Thyroid gland (tissue), 4 donors: Measurements from ENCODE around the gene TBCD. TPM values are rescaled to one million over a fixed set of nuclear protein-coding genes. Genes with fewer than 3 reads are reported as not detected.

Source experiments
- DNase-seq, 2 donors: peaks; one replicate each; pipeline ENCODE4 v3.0.0-alpha.2; 2019
- H3K27ac ChIP-seq, 3 donors: fragments of 200-600 bp; sonication (generic); 1 replicate in 2 of 3; 2 replicates in 1 of 3; pipeline ENCODE4 v1.5.1; 2016 to 2019; ENCODE audit warnings: mild to moderate bottlenecking in 1 of 3, moderate library complexity in 1 of 3
- H3K27me3 ChIP-seq: fragments of 200-600 bp; sonication (generic); one replicate; pipeline ENCODE4 v1.5.1; 2019
- H3K36me3 ChIP-seq, 2 donors: fragments of 200-600 bp; sonication (generic); one replicate each; pipeline ENCODE4 v1.5.1; 2016 to 2019
- H3K4me1 ChIP-seq, 2 donors: fragments of 200-600 bp; sonication (generic); one replicate each; pipeline ENCODE4 v1.5.1; 2017 to 2019
- H3K4me3 ChIP-seq, 3 donors: fragments of 200-600 bp; sonication (generic); replicated peaks in 1 of 3; 1 replicate in 2 of 3; 2 replicates in 1 of 3; pipeline ENCODE4 v1.5.1; 2016; ENCODE audit warnings: mild to moderate bottlenecking in 1 of 3
- H3K9me3 ChIP-seq: fragments of 200-600 bp; sonication (generic); one replicate; pipeline ENCODE4 v1.5.1; 2017
- POLR2A ChIP-seq, 2 donors: fragments of 450-650 bp; IDR thresholded peaks; one replicate each; pipeline ENCODE4 v1.6.1; 2017; ENCODE audit warnings: antibody characterized with exemption in 2 of 2, mild to moderate bottlenecking in 2 of 2, moderate library complexity in 1 of 2
- WGBS, 2 donors: methylation state at CpG; one replicate each; pipeline ENCODE4 v1.1.5; 2017; 5-methylcytosine and 5-hydroxymethylcytosine counted together
- intact Hi-C: fragments of 100-400 bp; cut with DNase I; formaldehyde crosslinking; loops from one replicate; pipeline ENCODE4 v1.15.1; 2023
- total RNA-seq, 4 donors: library from RNA; depleted of rRNA; stranded (reverse); fragments of >200 nt; gene quantifications; one replicate each; pipeline ENCODE4 v1.2.3, GENCODE V29; 2016
- TF ChIP-seq, protein P1 (sequence below), 6 experiments: fragments of 200-600 bp in 3 of 6; fragments of 450-650 bp in 3 of 6; sonication (generic) in 3 of 6; IDR thresholded peaks; one replicate each; pipeline ENCODE4 v1.5.1; 2016 to 2019; ENCODE audit warnings: antibody characterized with exemption in 6 of 6, mild to moderate bottlenecking in 2 of 6, inconsistent platforms in 1 of 6, moderate library complexity in 1 of 6

TBCD gene
- total RNA-seq, 4 donors from 2014 or later = 72.6 to 85.9 (median 79.6) TPM

DNA sequence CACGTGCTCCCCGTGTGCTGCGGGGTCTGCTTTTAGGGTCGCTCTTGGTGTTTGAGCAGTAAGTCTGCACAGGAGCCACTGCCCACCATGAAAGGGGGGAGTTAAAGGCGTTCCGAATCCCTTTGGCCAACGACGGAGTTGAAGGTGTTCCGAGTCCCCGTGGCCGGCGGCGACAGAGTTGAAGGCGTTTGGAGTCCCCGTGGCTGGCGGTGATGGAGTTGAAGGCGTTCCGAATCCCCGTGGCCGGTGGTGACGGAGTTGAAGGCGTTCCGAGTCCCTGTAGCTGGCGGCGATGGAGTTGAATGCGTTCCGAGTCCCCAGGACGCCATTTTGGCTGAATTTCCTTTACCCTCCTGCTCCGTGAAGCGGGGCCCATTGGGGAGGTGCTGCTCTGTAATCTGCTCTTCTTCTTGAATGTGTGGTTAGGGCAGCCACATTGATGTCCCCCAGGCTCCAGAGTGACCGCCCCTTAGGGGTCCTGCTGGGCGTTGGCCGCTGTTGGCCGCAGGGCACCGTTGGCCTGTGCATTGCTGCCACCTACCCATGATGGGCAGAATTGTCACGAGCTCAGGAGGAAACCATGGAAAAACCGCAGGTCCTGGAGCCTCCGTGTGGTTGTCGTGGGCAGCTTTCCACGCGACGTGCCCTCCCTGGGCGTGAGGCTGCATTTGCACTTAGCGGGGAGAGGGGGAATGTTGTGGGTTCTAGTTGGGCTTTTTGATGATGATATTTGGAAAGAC, 161.6 kb downstream of the TBCD start:
- DNase-seq = peak; percentile 30 to 31
- no peaks in the 10 kb centered on the region for H3K9me3 ChIP-seq
- no peak overlapping the region for H3K4me3 ChIP-seq
- H3K27ac ChIP-seq = no peak overlapping the region
- H3K4me1 ChIP-seq = peaks cover 0 to 8% of the 10 kb centered on the region in 2 donors
- intact Hi-C loops = no loop called here
- no peaks in the 10 kb centered on the region for H3K36me3 ChIP-seq
- 91 to 92% methylated on average over 42 to 43 of the region's 44 CpGs for WGBS, 2 donors
- TF ChIP-seq, protein P1, sequence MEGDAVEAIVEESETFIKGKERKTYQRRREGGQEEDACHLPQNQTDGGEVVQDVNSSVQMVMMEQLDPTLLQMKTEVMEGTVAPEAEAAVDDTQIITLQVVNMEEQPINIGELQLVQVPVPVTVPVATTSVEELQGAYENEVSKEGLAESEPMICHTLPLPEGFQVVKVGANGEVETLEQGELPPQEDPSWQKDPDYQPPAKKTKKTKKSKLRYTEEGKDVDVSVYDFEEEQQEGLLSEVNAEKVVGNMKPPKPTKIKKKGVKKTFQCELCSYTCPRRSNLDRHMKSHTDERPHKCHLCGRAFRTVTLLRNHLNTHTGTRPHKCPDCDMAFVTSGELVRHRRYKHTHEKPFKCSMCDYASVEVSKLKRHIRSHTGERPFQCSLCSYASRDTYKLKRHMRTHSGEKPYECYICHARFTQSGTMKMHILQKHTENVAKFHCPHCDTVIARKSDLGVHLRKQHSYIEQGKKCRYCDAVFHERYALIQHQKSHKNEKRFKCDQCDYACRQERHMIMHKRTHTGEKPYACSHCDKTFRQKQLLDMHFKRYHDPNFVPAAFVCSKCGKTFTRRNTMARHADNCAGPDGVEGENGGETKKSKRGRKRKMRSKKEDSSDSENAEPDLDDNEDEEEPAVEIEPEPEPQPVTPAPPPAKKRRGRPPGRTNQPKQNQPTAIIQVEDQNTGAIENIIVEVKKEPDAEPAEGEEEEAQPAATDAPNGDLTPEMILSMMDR (IDR thresholded peaks at IDR 0.05) = peak in 4 of 6 experiments; percentile 15 to 52 (median 34)
- TF ChIP-seq POLR2A (IDR thresholded peaks at IDR 0.05) = no peak
- no peaks in the 10 kb centered on the region for H3K27me3 ChIP-seq

DNA sequence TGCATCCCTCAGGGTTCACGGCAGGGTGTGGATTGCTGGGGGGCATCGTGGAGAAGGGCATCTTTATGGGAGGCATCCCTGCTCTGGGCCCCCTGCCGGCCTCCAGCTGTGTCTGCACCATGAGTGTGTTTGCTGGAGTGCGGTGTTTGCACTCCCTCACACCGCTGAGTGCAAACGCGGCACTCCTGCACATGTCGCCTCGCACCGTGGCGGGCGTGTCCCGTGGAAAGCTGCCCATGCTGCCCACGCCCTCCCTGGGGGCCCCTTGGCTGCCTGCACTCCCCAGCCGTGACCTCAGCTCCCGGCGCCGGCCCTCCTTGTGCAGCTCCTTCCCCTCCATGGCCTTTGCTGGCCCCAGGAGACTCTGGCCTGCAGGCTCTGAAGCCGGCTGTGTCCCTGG, 162.5 kb downstream of the TBCD start:
- no peaks in the 10 kb centered on the region for H3K9me3 ChIP-seq
- peak; percentile 33 to 71 for DNase-seq
- no peak overlapping the region for H3K4me3 ChIP-seq
- no peaks in the 10 kb centered on the region for H3K36me3 ChIP-seq
- 53 to 76% methylated on average over 14 to 18 of the region's 19 CpGs for whole genome bisulfite sequencing, 2 donors
- H3K27me3 ChIP-seq = no peaks in the 10 kb centered on the region
- intact Hi-C loops = no loop called here
- H3K4me1 ChIP-seq = peaks cover 0 to 8% of the 10 kb centered on the region in 2 donors
- TF ChIP-seq POLR2A (IDR thresholded peaks at IDR 0.05) = no peak
- TF ChIP-seq, protein P1 (IDR thresholded peaks at IDR 0.05) = peak in 5 of 6 experiments; percentile 29 to 70 (median 39)
- H3K27ac ChIP-seq = no peak overlapping the region

DNA sequence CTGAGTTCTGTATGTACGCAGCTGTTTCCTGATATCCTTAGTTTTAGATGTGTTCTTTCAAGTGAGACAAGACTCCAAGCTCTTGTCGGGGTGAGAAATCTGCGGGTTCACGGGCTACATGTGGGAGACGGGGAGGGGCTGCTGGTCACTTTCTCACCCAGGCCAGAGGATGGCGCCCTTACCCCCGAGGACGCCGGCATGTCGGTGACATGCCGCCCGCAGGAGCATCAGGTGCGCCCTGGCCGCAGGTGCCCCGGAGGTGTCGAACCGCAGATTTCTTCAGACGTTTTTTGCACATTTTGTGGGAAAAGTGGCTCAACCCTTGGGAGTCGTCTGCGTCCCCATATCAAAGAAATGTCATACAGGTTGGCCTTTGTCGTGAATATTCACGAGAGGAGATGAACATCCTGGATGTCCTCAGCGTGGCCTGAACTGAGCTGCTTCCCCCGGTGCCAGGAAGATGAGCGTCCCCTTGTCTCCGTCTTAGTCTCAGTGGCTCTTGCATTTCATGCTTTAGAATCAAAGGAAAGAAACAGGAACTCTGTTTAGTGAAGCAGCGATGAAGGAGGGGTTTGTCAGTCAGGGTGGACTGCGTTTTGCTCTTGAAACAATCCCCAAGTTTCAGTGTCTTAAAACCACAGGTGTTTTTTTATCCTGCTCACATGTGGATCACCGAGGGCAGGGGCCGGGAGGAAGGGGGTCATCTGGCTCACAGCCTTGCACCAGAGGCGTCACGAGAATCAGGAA, 163.3 kb downstream of the TBCD start:
- TF ChIP-seq, protein P1 (IDR thresholded peaks at IDR 0.05) = no peak
- no peak for TF ChIP-seq POLR2A (IDR thresholded peaks at IDR 0.05)
- H3K4me3 ChIP-seq = no peak overlapping the region
- no peak overlapping the region for H3K27ac ChIP-seq
- intact Hi-C loops = loop anchor here (5.0 kb wide), 1 partner anchor 133 kb away; no protein-coding TSS in a partner anchor
- no peaks in the 10 kb centered on the region for H3K36me3 ChIP-seq
- H3K27me3 ChIP-seq = no peaks in the 10 kb centered on the region
- no peak for DNase-seq
- no peaks in the 10 kb centered on the region for H3K9me3 ChIP-seq
- peaks cover 0 to 8% of the 10 kb centered on the region in 2 donors for H3K4me1 ChIP-seq
- WGBS, 2 donors = 87 to 93% methylated on average over 24 to 32 of the region's 32 CpGs

DNA sequence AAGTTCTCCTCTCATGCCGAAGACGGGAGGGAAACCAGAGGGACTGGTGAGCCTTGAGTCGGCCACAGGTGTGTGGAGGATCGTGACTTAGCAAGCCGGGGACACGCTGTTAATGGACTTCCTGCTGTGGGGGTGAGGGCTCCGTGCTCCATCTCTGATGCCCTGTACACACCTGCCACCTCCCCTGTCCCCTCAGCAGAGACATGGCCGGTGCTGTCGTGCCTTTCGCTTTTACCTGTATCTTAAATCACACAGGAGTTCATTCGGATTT, 163.8 kb downstream of the TBCD start:
- Histone ChIP-seq H3K36me3 (no peaks in the 10 kb centered on the region), H3K4me1 (peaks cover 0 to 8% of the 10 kb centered on the region in 2 donors), H3K27ac (no peak overlapping the region), H3K4me3 (no peak overlapping the region), H3K9me3 (no peaks in the 10 kb centered on the region), H3K27me3 (no peaks in the 10 kb centered on the region)
- TF ChIP-seq POLR2A (IDR thresholded peaks at IDR 0.05) = no peak
- TF ChIP-seq, protein P1 (IDR thresholded peaks at IDR 0.05) = no peak
- 89 to 92% methylated on average over 11 of the region's 11 CpGs for WGBS, 2 donors
- intact Hi-C loops = loop anchor here (5.0 kb wide), 1 partner anchor 133 kb away; no protein-coding TSS in a partner anchor
- DNase-seq = no peak
